Kidney glomerular epithelial cell (primary cell): Measurements from ENCODE around the gene NANS.
"Not testable (repeated sequence)": the region's sequence is repeated elsewhere in the genome, so short reads cannot be mapped to it uniquely, and the experiment has no call there.

ENCODE experiments used
- DNase-seq: peaks from one replicate; lab custom pipeline; 2025; lab: John Stamatoyannopoulos, UW

The NANS gene

DNA sequence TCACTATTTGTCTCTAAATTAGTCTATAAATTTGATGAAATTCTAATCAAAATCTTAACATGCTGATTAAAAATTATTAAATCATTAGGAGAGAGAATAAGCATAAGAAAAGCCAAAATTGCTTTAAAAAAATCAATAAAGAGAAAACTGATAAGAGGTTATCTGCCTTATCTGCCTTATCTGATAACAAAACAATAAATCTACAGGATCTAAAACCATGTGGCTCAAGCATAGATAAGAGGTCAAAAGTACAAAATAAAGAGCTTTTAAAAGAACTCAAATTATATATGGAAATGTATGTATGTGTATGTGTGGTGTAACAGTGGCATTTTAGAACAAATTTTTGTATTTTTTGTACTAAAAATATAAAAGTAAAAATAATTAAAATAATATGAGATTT is 43.9 kb downstream of the NANS start:
- DNase-seq, result no peak

DNA sequence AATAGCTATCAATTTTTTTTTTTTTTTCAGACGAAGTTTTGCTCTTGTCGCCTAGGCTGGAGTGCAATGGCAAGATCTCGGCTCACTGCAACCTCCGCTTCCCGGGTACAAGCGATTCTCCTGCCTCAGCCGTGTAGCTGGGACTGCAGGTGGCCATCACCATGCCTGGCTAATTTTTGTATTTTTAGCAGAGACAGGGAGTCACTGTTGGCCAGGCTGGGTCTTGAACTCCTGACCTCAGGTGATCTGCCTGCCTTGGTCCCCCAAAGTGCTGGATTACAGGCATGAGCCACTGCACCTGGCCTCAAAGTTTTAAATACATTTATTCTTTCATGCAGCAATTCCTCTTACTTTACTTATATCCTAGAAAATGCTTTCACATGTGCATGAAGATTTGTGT is 44.9 kb downstream of the NANS start:
- no peak for DNase-seq

DNA sequence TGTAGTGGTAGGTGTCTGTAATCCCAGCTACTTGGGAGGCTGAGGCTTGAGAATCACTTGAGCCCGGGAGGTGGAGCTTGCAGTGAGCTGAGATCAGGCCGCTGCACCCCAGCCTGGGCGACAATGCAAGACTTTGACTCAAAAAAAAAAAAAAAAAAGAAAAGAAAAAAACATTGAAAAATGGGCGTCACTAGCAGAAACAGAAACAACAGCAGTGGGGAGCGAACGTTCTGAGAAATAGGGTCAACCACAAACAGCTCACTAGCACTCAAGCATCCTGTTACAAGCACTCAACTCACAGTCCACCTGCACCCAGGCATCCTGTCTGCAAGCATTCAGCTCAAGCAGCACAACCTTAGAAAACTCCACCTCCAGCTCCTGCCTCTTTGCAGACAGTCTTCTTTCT is 45.3 kb downstream of the NANS start:
- no peak for DNase-seq

DNA sequence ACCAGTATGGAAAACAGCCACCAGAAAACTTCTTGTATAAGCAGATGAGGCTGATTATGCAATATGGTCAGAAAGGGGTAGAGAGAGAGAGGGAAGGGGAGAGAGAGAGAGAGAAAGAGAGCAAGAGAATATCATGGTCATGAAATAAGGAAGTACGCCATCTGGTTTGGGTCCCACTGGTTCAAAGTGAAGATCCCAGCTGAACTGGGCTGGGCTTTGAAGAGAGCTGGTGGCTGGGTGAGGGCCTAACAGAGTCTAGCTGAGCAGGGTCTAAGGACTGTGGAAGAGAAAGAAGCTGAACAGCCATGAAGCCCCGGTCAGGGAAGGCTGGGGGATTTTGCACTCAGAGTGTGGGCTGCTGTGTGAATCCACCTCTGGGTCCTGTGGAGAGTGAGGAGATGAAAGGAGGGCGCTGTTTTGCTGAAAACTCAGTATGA is 47.9 kb downstream of the NANS start:
- DNase-seq, result no peak

DNA sequence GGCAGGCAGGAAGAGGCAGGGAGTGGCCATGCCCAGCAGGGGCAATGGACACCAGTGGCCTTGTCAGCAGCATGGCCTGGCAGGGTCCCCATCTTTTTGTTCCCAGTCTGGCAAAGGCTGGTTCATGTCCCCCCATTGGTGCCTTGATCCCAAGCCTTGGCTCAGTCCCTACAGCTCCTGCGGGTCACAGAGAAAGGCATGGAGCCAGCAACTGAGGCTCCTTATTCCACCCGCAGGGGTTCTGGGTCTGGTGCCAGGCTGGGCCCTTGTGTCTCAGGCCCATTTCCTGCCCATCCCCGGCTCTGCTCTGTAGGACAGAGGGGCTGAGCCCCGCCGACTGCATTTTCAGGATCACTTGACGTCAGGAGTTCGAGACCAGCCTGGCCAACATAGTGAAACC is 48.5 kb downstream of the NANS start:
- DNase-seq, result no peak

DNA sequence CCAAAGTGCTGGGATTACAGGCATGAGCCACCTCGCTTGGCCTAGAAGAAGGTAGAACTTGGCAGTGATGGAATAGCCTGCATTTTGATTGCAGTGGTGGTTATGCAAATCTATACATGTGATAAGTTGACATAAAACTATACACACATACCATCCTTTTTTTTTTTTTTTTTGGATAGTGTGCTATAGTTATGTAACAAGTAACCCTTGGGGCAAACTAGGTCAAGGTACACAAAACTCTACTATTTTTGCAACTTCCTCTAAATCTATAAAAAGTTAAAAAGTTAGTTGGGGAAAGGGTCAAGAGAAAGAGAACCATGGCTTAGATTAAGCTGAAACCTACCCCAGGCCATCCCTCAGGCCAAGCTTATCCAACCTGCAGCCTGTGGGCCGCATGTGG is 51.4 kb downstream of the NANS start:
- no peak for DNase-seq

DNA sequence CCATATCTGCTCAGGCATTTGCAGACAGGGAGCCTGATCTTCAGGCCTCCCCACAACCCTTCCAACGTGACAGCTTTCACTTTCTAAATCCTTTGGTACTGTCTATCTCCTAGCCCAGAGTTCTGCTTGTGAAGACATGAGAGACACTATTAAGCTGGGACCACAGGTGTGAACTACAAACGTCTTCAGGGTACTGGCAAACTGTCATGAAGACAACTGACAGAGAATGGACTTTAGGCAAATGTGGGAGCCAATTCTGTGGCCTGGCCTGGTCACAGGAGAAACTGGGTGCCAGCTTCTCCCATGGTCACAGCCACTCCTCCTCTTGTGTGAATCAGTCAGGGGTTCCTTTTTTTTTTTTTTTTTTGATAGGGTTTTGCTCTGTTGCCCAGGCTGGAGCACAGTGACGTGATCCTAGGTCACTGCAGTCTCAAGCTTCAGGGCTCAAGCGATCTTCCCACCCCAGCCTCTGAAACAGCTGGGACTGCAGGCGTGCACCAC is 52.0 kb downstream of the NANS start:
- no peak for DNase-seq

DNA sequence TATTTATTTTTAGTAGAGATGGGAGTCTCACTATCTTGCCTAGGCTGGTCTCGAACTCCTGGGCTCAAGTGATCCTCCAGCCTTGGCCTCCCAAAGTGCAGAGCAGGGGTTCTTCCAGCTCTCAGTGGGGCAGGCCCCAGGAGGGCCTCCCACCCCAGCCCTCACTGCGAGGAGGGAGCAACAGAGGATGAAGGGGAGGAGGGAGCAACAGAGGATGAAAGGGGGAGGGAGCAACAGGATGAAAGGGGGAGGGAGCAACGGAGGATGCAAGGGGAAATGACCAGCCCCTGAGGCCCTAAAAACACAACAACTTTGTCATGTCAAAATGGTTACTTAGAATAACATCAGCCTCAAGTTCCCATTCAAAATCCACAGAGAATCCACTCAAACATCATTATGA is 52.5 kb downstream of the NANS start:
- no peak for DNase-seq

DNA sequence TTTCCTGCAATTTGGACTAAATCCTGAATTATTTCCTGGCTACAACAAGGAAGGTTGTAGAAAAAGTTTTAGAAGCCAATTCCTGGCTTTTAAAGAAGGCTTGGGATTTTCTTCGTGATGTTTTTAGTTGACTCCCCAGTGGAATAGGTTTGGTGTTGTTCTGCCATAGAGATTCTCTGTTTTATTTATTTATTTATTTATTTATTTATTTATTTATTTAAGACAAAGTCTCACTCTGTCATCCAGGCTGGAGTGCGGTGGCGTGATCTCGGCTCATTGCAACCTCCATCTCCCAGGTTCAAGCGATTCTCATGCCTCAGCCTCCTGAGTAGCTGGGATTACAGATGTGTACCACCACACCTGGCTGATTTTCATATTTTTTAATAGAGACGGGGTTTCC is 60.6 kb downstream of the NANS start:
- DNase-seq, result not testable (repeated sequence)

DNA sequence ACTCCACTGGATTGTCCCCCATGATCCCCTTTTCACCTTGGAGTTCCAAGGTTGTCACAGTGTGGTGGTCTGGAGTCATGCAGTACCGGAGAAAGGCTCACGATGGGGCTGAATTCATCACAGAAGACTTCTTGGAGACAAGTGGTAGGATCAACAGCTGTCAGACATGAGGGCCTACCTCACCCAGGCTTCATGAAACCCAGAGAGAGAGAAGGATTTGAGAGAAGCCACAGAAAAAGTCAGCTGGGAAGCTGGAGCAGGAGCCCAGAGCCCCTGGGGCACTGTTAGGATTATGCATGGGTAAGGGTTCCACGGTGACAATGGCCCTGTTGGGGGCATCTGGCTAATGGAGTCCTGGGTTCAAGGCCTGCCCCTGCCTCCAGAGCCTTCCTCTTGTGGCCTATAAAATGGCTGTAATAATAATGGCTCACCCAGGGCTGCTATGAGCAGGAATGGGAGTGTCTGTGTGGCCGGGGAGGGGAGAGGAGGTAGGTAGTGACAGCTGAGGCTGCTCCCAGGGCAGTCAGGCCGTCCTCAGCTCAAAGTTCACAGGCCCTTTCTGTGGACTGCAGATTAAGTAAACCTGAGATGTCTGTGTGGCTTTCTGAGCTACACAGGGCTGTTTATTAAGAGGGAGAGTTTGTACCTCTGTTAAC is 61.6 kb downstream of the NANS start:
- no peak for DNase-seq

DNA sequence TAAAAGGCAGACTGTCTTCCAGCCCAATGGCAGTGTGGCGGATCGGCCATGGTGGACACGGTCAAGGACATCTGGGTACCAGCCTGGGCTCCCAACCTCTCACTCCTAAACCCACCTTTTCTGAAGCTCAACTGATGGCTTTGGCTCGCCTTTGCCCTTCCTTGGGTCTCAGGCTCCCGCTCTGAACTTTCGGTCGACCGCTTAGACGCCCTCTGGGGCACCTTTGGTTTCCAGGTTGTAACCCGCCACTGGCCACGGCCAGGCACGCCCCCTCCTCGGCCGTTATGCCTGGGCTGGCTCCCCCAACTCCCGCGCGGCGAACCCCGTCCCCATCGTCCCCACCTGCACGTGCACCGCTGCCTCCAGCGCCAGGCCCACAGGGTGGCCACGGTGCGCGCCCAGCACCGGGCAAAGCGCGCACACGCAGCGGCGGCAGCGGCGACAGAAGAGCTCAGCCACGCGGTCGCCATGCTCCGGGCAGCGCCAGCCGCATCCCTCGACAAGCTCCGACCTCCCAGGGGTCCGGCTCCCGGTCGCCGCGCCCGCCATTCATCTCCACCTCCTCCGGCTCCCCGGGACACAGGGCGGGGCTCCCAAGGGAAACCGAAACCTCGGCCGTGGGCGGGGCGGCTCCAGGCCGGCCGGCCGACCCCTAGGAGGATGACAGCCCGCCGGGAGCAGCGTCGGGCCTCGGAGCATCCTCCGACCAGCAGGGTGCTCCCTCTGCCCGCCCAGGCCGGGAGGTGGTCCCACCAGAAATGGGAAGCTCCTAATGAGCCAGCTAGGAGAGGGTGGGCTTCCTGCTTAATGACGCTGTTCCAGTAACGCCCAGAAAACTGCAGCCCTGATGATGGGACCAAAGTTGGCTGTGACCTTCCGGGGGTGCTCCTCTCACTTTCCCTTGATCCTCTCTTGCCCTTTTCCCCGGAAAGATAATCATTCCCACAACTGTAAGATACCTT is 62.4 kb downstream of the NANS start, which contains the start of gene TRIM14:
Gene TRIM14 (minus strand): TSS at position 583 of the 962 bp plus-strand sequence. CDS start 34 bp downstream, at position 549.
- DNase-seq, result no peak

DNA sequence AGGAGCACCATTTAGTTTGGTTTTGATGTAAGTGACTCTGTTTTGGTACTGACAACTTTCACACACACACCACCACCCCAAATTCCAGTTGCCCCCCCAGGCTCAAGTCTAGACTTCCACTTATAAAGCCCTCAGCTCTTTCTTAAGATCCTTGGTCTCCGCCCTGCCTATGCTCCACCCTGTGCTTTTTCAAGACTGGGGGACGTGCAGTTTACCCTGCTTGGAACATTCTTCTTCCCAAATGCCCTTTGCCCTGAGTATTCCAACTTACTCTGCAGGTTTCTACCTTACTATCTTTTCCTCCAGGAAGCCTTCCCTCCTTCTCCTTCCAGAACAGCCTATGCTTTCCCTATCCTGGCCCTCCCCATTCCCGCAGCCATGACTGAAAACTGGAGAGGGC is 63.9 kb downstream of the NANS start:
- DNase-seq, result no peak

DNA sequence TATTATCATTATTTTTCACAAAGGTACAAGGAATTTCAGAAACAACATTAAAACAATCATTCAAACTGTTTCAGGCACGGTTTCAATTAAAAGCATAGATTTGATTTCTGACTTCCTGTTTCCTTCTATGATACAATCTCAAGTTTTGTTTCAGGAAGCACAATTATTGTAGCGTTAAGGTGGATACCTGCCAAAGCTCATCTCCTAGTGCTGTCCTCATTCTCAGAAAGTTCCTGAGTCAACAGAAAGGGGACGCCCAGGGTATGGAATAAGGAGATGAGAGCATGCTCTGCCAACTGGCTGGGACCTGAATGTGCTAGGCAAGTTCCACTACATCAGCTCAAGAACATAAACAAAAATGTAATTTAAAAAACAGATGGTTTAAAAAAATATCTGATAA is 64.5 kb downstream of the NANS start:
- peak; percentile 50 for DNase-seq

DNA sequence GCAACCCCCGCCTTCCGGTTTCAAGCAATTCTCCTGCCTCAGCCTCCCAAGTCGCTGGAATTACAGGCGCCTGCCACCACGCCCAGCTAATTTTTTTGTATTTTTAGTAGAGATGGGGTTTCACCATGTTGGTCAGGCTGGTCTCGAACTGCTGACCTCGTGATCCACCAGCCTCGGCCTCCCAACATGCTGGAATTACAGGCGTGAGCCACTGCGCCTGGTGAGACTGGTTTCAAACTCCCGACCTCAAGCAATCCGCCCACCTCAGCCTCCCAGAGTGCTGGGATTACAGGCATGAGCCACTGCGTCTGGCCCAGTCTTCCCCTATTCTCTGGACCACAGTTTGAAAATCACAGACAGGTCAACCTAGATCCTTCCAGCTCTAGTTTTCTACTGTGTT is 67.6 kb downstream of the NANS start:
- DNase-seq, result not testable (repeated sequence)

DNA sequence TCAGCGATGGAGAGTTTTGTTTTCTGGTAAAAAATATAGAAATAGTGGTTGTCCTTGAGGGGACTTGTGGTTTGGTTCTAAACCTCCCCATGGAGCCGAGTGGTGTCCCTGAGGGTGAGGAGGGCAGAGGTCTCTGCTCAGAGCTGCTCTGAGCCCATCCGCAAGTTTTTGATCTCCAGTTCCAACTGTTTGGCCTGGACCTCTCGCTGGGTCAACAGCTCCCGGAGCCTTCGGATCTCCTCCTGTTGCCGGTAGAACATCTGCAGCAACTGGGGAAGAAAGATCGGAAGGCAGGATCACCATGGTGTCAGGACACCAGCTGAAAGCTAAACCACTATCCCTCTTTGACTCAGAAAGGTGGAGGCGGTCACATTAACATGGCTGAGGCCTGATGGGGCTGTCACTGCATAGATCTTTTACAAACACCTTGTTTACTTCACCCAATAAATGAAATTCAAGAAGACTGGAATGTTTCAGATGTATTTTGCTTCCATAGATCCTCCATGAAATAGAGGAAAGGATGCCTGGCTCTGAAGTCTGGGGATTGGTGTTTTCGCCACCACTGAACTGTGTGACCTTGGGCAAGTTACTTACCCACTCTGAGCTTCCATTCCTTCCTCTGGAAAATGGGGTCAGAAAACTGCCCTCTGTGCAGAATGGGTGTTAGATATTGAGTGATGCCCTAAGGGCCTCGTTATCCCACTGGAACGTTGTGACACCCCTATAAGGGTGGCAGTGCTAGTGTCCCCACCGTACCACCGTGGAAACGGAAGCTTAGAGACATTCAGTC is 68.3 kb downstream of the NANS start:
- DNase-seq, result no peak

DNA sequence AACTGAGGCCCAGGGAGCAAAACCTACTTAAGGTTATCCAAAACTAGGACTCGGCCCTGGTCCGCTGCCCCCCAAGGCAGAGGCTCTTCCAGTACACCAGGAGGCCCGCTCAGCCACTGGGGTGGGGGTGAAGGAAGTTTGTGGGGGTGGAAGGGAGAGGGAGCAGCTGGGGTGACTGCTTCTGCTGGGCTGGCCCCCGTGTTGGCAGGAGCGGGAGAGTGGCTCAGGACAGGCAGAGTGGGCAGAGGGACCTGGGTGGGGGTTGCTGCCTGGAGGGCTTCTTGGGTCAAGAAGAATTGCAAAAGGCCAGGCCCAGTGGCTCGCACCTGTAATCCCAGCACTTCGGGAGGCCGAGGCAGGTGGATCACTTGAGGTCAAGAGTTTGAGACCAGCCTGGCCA is 70.7 kb downstream of the NANS start:
- no peak for DNase-seq

DNA sequence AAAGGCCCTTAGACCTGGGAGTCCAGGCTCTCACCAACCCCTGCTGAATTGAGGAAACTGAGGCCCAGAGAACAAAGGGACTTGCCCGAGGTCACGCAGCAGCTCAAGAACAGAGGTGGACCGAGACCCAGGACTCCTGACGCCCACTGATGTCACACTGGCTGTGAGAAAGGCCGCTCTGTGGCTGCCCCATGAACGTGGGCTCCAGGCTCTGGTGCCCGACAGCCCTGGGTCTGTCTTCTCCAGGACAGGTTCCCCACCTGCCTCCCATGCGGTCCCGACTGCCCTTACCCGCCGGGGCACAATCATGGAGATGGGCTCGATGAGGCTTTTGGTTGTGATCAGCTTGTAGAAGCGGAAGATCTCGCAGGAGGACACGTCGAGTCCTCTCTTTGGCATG is 71.8 kb downstream of the NANS start:
- DNase-seq, result no peak

DNA sequence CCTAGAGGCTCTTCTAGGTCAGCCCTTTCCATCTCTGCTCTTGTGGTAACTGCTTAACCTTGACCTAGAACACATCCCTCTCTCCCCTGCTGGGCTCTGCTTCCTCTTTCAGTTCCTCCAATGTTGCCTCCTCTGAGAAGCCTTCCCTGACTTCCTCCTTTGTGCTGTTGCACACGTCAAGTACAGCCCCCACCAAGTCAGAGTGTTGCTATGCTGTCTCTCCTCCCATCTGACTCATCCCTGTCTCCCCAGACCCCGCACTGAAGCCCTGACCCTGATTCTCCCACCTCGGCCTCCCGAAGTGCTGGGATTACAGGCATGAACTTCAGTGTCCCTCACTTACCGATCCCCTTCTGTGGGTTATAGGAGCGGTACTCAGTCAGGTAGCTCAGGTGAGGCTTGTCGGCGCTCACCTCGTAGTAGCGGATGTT is 72.9 kb downstream of the NANS start:
- no peak for DNase-seq

DNA sequence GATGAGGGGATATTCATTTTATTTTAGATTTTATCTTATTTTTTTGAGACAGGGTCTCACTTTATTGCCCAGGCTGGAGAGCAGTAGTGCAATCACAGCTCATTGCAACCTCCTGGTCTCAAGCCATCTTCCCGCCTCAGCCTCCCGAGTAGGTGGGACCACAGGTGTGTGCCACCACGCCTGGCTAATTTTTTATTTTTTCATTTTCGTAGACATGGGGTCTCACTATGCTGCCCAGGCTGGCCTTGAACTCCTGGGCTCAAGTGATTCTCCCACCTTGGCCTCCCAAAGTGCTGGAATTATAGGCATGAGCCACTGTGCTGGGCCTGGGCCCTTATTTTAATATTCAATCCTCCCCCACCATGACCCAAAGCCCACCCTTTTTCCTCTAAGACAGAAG is 73.5 kb downstream of the NANS start:
- DNase-seq, result not testable (repeated sequence)

DNA sequence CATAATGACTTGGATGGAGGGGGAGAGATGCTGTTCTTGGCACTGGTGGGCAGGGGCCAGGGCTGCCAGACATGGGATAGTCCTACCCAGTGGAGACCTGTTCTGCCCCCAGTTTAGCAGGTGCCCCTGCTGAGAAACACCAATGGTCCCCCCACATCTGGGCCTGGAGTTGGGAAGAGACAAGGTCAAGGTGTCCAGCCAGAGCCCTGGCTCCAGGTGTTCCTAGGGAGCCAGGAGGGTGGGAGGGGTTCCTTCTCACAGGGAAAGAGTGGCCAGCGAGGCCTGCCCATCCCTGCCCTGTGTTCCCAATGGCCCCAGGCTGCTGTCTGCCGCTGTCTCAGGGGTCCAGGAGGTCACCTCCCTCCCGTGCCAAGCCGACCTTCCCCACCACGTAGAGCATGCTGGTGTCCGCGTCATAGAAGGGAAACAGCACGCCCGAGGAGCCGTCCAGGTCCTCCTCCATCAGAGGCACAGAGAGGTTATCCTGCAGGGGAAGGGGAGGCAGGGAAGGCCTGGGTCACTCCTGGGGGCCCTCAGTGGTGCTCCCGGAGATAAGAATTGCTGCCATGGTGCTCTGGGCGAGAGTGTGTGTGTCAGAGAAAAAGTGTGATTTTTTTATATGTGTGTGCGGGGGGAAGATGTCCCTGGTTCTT is 74.2 kb downstream of the NANS start:
- no peak for DNase-seq

DNA sequence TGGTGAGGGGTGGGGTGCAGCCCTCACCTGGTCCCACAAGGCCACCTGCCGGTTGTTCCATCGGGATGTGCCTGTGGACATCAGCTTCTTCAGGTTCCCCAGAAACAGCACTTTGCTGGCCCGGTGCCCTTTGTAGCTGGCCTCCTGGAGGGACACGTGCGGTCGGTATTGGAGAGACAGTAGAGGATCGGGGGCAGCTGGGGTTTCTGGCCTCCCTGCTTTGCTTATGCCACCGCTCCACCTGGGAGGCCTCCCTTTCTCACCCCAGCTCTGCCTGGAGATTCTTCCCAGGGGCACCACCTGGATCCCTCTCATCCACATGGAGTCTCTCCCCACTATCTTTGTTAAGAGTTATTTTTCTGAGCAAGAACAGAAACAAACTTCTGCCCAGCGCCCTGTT is 75.6 kb downstream of the NANS start:
- no peak for DNase-seq
